Aorta (tissue), 5 donors: ENCODE results near the gene CNGA4. TPM values are rescaled to one million over a fixed set of nuclear protein-coding genes. Genes with fewer than 3 reads are reported as not detected.

Source experiments
- ATAC-seq: fragments of 200-7000 bp; cut with Tn5 transposase; one replicate; pipeline ENCODE4 v1.9.1; 2022; ENCODE audit warnings: moderate library complexity; ENCODE audit not compliant: low FRiP score
- DNase-seq, 2 donors: peaks; one replicate each; pipeline ENCODE4 v3.0.0-alpha.2; 2020
- H3K27ac ChIP-seq, 2 donors: one replicate each; pipeline ENCODE4 v1.5.1; 2013; ENCODE audit warnings: low read length in 2 of 2, mild to moderate bottlenecking in 2 of 2, moderate library complexity in 2 of 2, control low read depth in 1 of 2, inconsistent platforms in 1 of 2, low read depth in 1 of 2
- H3K27me3 ChIP-seq, 2 donors: one replicate each; pipeline ENCODE4 v1.6.1; 2013; ENCODE audit warnings: control low read depth in 1 of 2, low read length in 1 of 2, mild to moderate bottlenecking in 1 of 2, moderate library complexity in 1 of 2; ENCODE audit not compliant: insufficient read depth in 2 of 2, control insufficient read depth in 1 of 2
- H3K36me3 ChIP-seq, 2 donors: one replicate each; pipeline ENCODE4 v1.6.1; 2013; ENCODE audit warnings: control low read depth in 1 of 2, low read length in 1 of 2, mild to moderate bottlenecking in 1 of 2; ENCODE audit not compliant: insufficient read depth in 2 of 2, control insufficient read depth in 1 of 2
- H3K4me1 ChIP-seq, 2 donors: one replicate each; pipeline ENCODE4 v1.6.1; 2013; ENCODE audit warnings: low read length in 2 of 2, control low read depth in 1 of 2, mild to moderate bottlenecking in 1 of 2, moderate library complexity in 1 of 2; ENCODE audit not compliant: insufficient read depth in 2 of 2, control insufficient read depth in 1 of 2
- H3K4me3 ChIP-seq, 2 donors: one replicate each; pipeline ENCODE4 v1.5.1; 2013; ENCODE audit warnings: low read length in 2 of 2, control low read depth in 1 of 2, mild to moderate bottlenecking in 1 of 2
- H3K9me3 ChIP-seq: one replicate; pipeline ENCODE4 v1.6.1; 2013; ENCODE audit warnings: mild to moderate bottlenecking, low read length; ENCODE audit not compliant: control insufficient read depth
- WGBS, 2 donors: extraction: QIAGEN DNeasy Blood & Tissue Kit; methylation state at CpG; one replicate each; pipeline ENCODE4 v1.1.7; 2013; 5-methylcytosine and 5-hydroxymethylcytosine counted together
- intact Hi-C, 2 donors: fragments of 100-400 bp; cut with DNase I; formaldehyde crosslinking; loops; one replicate each; pipeline versions ENCODE4 v1.14.2 to v1.15.0; 2022
- polyA plus RNA-seq, 2 donors: library from polyadenylated mRNA; stranded (reverse); fragments of 200-250 nt; gene quantifications; one replicate each; pipeline ENCODE4 v1.2.3, GENCODE V29; 2013
- total RNA-seq, 2 donors: library from RNA; stranded (reverse); fragmentation: NEBNext Ultra II Directional; extraction: Animal tissue kit (Norgen Biotek cat#: 25700); gene quantifications; one replicate each; pipeline ENCODE4 v1.2.1, GENCODE V29; 2021
- donor health status: healthy with polysubstance abuse.
- donor health status: Bipolar disorder and iron deficiency.
- donor health status: DM: no; HTN: no; CAD: no.
- donor health status: DM: no; HTN: no; CAD: no.
- donor health status: DM: yes; HTN: yes; CAD: no.

The CNGA4 gene
- total and polyA plus RNA-seq, 4 donors, result 0.33 to 0.38 (median 0.38) TPM; not detected in 1

- Histone ChIP-seq H3K4me3 (no peak overlapping the region), H3K9me3 (no peaks in the 10 kb centered on the region), H3K27me3 (peaks cover 0 to 2% of the 10 kb centered on the region in 2 donors), H3K4me1 (no peaks in the 10 kb centered on the region), H3K27ac (no peak overlapping the region), H3K36me3 (no peaks in the 10 kb centered on the region)
- DNase-seq, result no peak
- 67 to 77% methylated on average over 4 of the region's 4 CpGs for WGBS, 2 donors
- ATAC-seq, result no peak
- intact Hi-C loops, result no loop called here
Measured at GRCh38 chr11:6285019-6285418, 46.1 kb downstream of the CNGA4 start.

Other genes starting within 250 kb of the CNGA4 start
- not detected for gene OR56A4, start 232.1 kb upstream of the CNGA4 start, total RNA-seq
- not detected for gene OR56A4, start 232.1 kb upstream of the CNGA4 start, polyA plus RNA-seq
- under 1 TPM in 1 of 2 donors, not detected in 1; 0.13 TPM for gene OR56A1, start 208.3 kb upstream of the CNGA4 start, total RNA-seq
- gene OR56A1, start 208.3 kb upstream of the CNGA4 start, polyA plus RNA-seq, result not detected
- not detected for gene OR56B4, start 131.4 kb upstream of the CNGA4 start, total RNA-seq
- gene OR56B4, start 131.4 kb upstream of the CNGA4 start, polyA plus RNA-seq, result not detected
- gene OR52B2, start 68.8 kb upstream of the CNGA4 start, total RNA-seq, result not detected
- not detected for gene OR52B2, start 68.8 kb upstream of the CNGA4 start, polyA plus RNA-seq
- not detected for gene OR52W1, start 39.9 kb upstream of the CNGA4 start, total RNA-seq
- gene OR52W1, start 39.9 kb upstream of the CNGA4 start, polyA plus RNA-seq, result not detected
- not detected for gene C11orf42, start 33.5 kb upstream of the CNGA4 start, total RNA-seq
- gene C11orf42, start 33.5 kb upstream of the CNGA4 start, polyA plus RNA-seq, result not detected
- 10 to 100 TPM; 27.1 to 38.7 TPM for gene FHIP1B, start 4.5 kb upstream of the CNGA4 start, total RNA-seq
- gene FHIP1B, start 4.5 kb upstream of the CNGA4 start, polyA plus RNA-seq, result 10 to 100 TPM in 1 of 2 donors, 1 to 10 TPM in 1; 9.0 to 82.1 TPM
- gene CCKBR, start 20.7 kb downstream of the CNGA4 start, total RNA-seq, result not detected
- not detected for gene CCKBR, start 20.7 kb downstream of the CNGA4 start, polyA plus RNA-seq
- 100 to 1,000 TPM; 167 to 176 TPM for gene CAVIN3, start 81.4 kb downstream of the CNGA4 start, total RNA-seq
- 100 to 1,000 TPM; 102 to 309 TPM for gene CAVIN3, start 81.4 kb downstream of the CNGA4 start, polyA plus RNA-seq
- 10 to 100 TPM; 29.2 to 40.4 TPM for gene SMPD1, start 151.4 kb downstream of the CNGA4 start, total RNA-seq
- gene SMPD1, start 151.4 kb downstream of the CNGA4 start, polyA plus RNA-seq, result 10 to 100 TPM; 10.0 to 45.5 TPM
- gene APBB1, start 180.0 kb downstream of the CNGA4 start, total RNA-seq, result 10 to 100 TPM; 50.8 to 62.2 TPM
- 100 to 1,000 TPM in 1 of 2 donors, 10 to 100 TPM in 1; 25.8 to 121 TPM for gene APBB1, start 180.0 kb downstream of the CNGA4 start, polyA plus RNA-seq
- gene HPX, start 201.9 kb downstream of the CNGA4 start, total RNA-seq, result 1 to 10 TPM; 3.0 to 6.0 TPM
- gene HPX, start 201.9 kb downstream of the CNGA4 start, polyA plus RNA-seq, result 1 to 10 TPM in 1 of 2 donors, under 1 TPM in 1; 0.50 to 1.1 TPM
- 10 to 100 TPM; 28.6 to 35.5 TPM for gene TRIM3, start 234.9 kb downstream of the CNGA4 start, total RNA-seq
- gene TRIM3, start 234.9 kb downstream of the CNGA4 start, polyA plus RNA-seq, result 10 to 100 TPM; 23.5 to 44.9 TPM
- gene ARFIP2, start 242.2 kb downstream of the CNGA4 start, total RNA-seq, result 10 to 100 TPM; 40.8 to 46.0 TPM
- gene ARFIP2, start 242.2 kb downstream of the CNGA4 start, polyA plus RNA-seq, result 10 to 100 TPM; 14.9 to 56.1 TPM
- 10 to 100 TPM; 31.1 to 37.3 TPM for gene TIMM10B, start 242.4 kb downstream of the CNGA4 start, total RNA-seq
- 10 to 100 TPM; 21.0 to 39.1 TPM for gene TIMM10B, start 242.4 kb downstream of the CNGA4 start, polyA plus RNA-seq